ENCODE data around the gene NME8. TPM values are rescaled to one million over a fixed set of nuclear protein-coding genes. Genes with fewer than 3 reads are reported as not detected.
"Not testable (repeated sequence)": the region's sequence is repeated elsewhere in the genome, so short reads cannot be mapped to it uniquely, and the experiment has no call there.

NME8 gene, protein sequence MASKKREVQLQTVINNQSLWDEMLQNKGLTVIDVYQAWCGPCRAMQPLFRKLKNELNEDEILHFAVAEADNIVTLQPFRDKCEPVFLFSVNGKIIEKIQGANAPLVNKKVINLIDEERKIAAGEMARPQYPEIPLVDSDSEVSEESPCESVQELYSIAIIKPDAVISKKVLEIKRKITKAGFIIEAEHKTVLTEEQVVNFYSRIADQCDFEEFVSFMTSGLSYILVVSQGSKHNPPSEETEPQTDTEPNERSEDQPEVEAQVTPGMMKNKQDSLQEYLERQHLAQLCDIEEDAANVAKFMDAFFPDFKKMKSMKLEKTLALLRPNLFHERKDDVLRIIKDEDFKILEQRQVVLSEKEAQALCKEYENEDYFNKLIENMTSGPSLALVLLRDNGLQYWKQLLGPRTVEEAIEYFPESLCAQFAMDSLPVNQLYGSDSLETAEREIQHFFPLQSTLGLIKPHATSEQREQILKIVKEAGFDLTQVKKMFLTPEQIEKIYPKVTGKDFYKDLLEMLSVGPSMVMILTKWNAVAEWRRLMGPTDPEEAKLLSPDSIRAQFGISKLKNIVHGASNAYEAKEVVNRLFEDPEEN
- total RNA-seq, result not detected in 2 replicates

DNA sequence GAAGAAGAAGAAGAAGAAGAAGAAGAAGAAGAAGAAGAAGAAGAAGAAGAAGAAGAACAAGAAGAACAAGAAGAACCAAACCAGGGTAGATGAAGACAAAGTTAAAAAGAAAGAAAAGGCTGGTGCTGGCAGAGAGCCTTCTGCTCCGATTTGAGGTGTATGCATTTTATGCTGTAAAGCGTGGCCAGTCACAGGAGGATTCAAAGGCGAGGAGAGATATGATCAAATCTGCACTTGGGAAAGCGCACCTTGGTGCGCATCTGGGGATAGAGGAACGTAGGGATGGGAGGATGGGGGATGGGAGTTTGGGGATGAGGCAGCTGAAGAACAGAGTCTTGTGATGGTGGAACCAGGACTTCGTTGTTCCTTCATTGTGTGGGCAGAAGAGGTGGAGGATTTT, at the start of gene NME8:
TSS of gene NME8 (plus strand) at position 301 of the 400 bp plus-strand sequence. CDS start 1,670 bp downstream, outside the sequence.
- TF ChIP-seq, protein P1, sequence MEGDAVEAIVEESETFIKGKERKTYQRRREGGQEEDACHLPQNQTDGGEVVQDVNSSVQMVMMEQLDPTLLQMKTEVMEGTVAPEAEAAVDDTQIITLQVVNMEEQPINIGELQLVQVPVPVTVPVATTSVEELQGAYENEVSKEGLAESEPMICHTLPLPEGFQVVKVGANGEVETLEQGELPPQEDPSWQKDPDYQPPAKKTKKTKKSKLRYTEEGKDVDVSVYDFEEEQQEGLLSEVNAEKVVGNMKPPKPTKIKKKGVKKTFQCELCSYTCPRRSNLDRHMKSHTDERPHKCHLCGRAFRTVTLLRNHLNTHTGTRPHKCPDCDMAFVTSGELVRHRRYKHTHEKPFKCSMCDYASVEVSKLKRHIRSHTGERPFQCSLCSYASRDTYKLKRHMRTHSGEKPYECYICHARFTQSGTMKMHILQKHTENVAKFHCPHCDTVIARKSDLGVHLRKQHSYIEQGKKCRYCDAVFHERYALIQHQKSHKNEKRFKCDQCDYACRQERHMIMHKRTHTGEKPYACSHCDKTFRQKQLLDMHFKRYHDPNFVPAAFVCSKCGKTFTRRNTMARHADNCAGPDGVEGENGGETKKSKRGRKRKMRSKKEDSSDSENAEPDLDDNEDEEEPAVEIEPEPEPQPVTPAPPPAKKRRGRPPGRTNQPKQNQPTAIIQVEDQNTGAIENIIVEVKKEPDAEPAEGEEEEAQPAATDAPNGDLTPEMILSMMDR (IDR thresholded peaks at IDR 0.05; ENCODE audit: insufficient read depth, low read length, severe bottlenecking), result no peak
- no peaks in the 10 kb centered on the region for H3K36me3 ChIP-seq (ENCODE audit: control insufficient read depth, insufficient read depth, low read length)
- DNase-seq (ENCODE audit: low read depth) (no peak), FAIRE-seq (no peak)
- no peaks in the 10 kb centered on the region for H3K27me3 ChIP-seq (ENCODE audit: control insufficient read depth, insufficient read depth, low read length)
- H3K4me3 ChIP-seq (ENCODE audit: low read depth, low read length), result no peak within 1 kb of the TSS

DNA sequence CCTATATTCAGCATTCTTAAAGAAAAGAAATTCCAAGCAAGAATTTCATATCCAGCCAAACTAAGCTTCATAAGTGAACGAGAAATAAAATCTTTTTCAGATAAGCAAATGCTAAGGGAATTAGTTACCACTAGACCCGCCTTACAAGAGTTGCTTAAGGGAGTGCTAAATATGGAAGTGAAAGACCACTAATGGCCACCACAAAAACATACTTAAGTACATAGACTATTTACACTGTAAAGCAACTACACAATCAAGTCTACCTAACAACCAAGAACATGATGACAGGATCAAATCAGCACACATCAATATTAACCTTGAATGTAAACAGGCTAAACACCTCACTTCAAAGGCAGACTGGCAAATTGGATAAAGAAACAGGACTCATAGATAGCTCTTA, 42.2 kb upstream of the NME8 start:
- Histone ChIP-seq H3K27me3 (ENCODE audit: control insufficient read depth, insufficient read depth, low read length) (no peaks in the 10 kb centered on the region), H3K4me3 (ENCODE audit: low read depth, low read length) (no peak overlapping the region), H3K36me3 (ENCODE audit: control insufficient read depth, insufficient read depth, low read length) (no peaks in the 10 kb centered on the region)
- DNase-seq (ENCODE audit: low read depth) (no peak), FAIRE-seq (no peak)
- TF ChIP-seq, protein P1 (IDR thresholded peaks at IDR 0.05; ENCODE audit: insufficient read depth, low read length, severe bottlenecking), result no peak

DNA sequence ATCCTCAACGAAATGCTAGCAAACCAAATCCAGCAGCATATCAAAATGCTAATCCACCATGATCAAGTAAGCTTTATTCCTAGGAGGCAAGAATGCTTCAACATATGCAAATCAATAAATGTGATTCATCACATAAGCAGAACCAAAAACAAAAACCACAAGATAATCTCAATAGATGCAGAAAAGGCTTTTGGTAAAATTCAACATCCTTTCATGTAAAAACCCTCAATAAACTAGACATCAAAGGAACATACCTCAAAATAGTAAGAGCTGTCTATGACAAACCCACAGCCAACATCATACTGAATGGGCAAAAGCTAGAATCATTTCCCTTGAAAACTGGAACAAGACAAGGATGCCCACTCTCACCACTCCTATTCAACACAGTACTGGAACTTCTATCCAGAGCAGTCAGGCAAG, 36.2 kb upstream of the NME8 start:
- FAIRE-seq; DNase-seq (ENCODE audit: low read depth); H3K4me3 ChIP-seq (ENCODE audit: low read depth, low read length); H3K36me3 ChIP-seq (ENCODE audit: control insufficient read depth, insufficient read depth, low read length); H3K27me3 ChIP-seq (ENCODE audit: control insufficient read depth, insufficient read depth, low read length): not testable (repeated sequence)

DNA sequence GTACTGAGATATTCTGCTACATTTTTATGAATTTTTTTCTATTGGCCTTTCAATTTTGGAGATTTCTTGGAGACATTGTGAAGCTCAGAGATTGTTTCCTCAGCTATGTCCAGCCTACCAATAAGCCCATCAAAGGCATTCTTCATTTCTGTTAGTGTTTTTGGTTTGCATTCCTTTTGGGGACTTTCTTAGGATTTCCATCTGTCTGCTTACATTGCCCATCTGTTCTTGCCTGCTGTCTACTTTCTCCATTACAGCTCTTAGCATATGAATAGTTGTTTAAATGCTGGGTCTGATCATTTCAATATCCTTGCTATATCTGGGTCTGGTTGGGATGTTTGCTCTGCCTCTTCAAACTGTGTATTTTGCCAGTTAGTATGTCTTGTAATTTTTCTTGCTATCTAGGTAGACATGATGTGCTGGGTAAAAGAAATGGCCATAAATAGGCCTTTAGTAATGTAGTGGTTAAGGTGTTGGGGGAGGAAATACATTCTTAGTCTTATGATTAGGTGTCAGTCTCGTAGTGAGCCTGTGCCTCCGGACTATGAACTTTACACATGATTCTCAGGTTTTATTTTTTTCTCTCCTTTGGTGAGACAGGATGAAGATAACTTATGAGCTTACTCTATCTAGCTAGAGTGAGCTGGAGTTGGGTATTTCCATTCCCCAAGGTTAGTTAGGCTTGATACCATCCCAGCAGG, 32.6 kb upstream of the NME8 start:
- FAIRE-seq (no peak), DNase-seq (ENCODE audit: low read depth) (no peak)
- TF ChIP-seq, protein P1 (IDR thresholded peaks at IDR 0.05; ENCODE audit: insufficient read depth, low read length, severe bottlenecking), result no peak
- no peak overlapping the region for H3K4me3 ChIP-seq (ENCODE audit: low read depth, low read length)
- no peaks in the 10 kb centered on the region for H3K36me3 ChIP-seq (ENCODE audit: control insufficient read depth, insufficient read depth, low read length)
- no peaks in the 10 kb centered on the region for H3K27me3 ChIP-seq (ENCODE audit: control insufficient read depth, insufficient read depth, low read length)

DNA sequence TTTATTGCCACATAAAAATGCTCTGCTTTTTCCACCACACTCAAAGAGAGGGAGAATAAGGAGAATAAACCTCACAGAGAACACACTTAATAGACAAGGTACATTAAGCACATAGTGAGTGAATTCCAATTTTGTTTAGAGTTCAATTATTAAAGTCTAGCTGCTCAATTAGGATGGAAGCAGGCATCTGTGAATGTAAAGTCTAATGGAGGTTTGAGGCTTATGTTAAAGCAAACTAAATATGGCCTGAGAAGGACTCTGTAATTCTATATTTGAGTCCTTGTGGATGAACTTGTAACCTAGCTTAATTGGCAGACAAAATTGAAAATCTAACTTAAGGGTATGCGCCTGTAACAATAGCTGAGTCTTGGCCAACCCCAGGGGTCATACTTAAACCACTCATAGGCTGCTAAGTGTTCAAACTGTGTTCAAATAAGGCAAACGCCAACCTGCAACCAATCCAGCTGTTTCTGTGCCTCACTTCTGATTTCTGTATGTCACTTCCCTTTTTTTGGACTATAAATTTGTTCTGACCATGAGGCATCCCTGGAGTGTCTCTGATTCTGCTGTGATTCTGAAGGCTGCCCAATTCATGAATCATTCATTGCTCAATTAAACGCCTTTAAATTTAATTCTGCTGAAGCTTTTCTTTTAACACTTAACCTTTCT, 31.3 kb upstream of the NME8 start:
- Histone ChIP-seq H3K27me3 (ENCODE audit: control insufficient read depth, insufficient read depth, low read length) (no peaks in the 10 kb centered on the region), H3K4me3 (ENCODE audit: low read depth, low read length) (no peak overlapping the region), H3K36me3 (ENCODE audit: control insufficient read depth, insufficient read depth, low read length) (no peaks in the 10 kb centered on the region)
- FAIRE-seq (no peak), DNase-seq (ENCODE audit: low read depth) (no peak)
- TF ChIP-seq, protein P1 (IDR thresholded peaks at IDR 0.05; ENCODE audit: insufficient read depth, low read length, severe bottlenecking), result no peak

DNA sequence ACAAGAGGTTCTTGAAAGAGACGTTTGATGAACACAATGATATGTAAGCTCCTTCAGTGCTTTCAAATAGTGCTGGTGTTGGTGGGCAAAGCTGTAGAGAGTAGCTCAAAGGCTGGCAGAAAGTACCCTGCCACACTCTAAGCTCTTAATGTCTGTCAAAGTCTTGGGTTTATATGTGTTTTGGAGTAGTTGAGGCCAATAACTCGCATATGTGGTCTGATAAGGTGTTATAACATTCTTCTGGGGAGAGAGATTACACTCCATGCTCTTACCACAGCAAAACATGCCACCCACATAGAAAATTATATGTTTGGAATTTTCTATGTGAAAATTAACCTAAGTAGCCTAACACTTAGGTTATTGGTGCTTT, 30.8 kb upstream of the NME8 start:
- no peaks in the 10 kb centered on the region for H3K36me3 ChIP-seq (ENCODE audit: control insufficient read depth, insufficient read depth, low read length)
- FAIRE-seq, result no peak

More for the DNA sequence above, 30.8 kb upstream of the NME8 start:
- TF ChIP-seq, protein P1 (IDR thresholded peaks at IDR 0.05; ENCODE audit: insufficient read depth, low read length, severe bottlenecking), result no peak
- no peaks in the 10 kb centered on the region for H3K27me3 ChIP-seq (ENCODE audit: control insufficient read depth, insufficient read depth, low read length)
- no peak for DNase-seq (ENCODE audit: low read depth)
- H3K4me3 ChIP-seq (ENCODE audit: low read depth, low read length), result no peak overlapping the region
